HG03565 (cell line): ENCODE results near the gene SCYGR6.
"Not testable (repeated sequence)": the region's sequence is repeated elsewhere in the genome, so short reads cannot be mapped to it uniquely, and the experiment has no call there.

ENCODE experiments used
- ATAC-seq: cut with Tn5 transposase; IDR thresholded peaks from one replicate; pipeline ENCODE4 v1.9.1; 2021; ENCODE audit warnings: mild to moderate bottlenecking, moderate library complexity; ENCODE audit not compliant: unreplicated experiment

Gene SCYGR6

GRCh38 chr2:227724394-227725039 is at the start of gene SCYGR6:
Gene SCYGR6 (minus strand): TSS chr2:227724757. CDS start chr2:227724757, 0 bp downstream.
- ATAC-seq, result no peak

GRCh38 chr2:227774011-227774624 is 49.6 kb upstream of the SCYGR6 start:
- no peak for ATAC-seq

- no peak for ATAC-seq
These were observed 48.4 kb upstream of the SCYGR6 start for GRCh38 chr2:227772932-227773331.

GRCh38 chr2:227772197-227772661 is 47.7 kb upstream of the SCYGR6 start:
- no peak for ATAC-seq

- no peak for ATAC-seq
These were observed 43.3 kb upstream of the SCYGR6 start for GRCh38 chr2:227767830-227768229.

GRCh38 chr2:227766373-227766883 is 41.9 kb upstream of the SCYGR6 start:
- peak; percentile 94 for ATAC-seq

- peak; percentile 17 for ATAC-seq
These were observed 41.3 kb upstream of the SCYGR6 start for GRCh38 chr2:227765788-227766372.

- no peak for ATAC-seq
These were observed 37.4 kb upstream of the SCYGR6 start for GRCh38 chr2:227761740-227762476.

- no peak for ATAC-seq
These were observed 35.0 kb upstream of the SCYGR6 start for GRCh38 chr2:227759411-227760118.

GRCh38 chr2:227756261-227756660 is 31.7 kb upstream of the SCYGR6 start:
- ATAC-seq, result not testable (repeated sequence)

GRCh38 chr2:227748079-227748478 is 23.5 kb upstream of the SCYGR6 start:
- no peak for ATAC-seq

- ATAC-seq, result no peak
These were observed 21.0 kb upstream of the SCYGR6 start, which contains the start of gene SCYGR8 for GRCh38 chr2:227745594-227745993. Gene SCYGR8 (plus strand): TSS chr2:227745894. CDS start chr2:227745894, 0 bp downstream.

GRCh38 chr2:227740705-227741104 is 16.1 kb upstream of the SCYGR6 start:
- not testable (repeated sequence) for ATAC-seq

- ATAC-seq, result no peak
These were observed 14.8 kb upstream of the SCYGR6 start for GRCh38 chr2:227739351-227739750.

- ATAC-seq, result no peak
These were observed 3.5 kb upstream of the SCYGR6 start, which contains the start of gene SCYGR7 for GRCh38 chr2:227728035-227728434. Gene SCYGR7 (plus strand): TSS chr2:227728335. CDS start chr2:227728335, 0 bp downstream.

- not testable (repeated sequence) for ATAC-seq
These were observed 1.7 kb downstream of the SCYGR6 start for GRCh38 chr2:227722821-227723220.

- ATAC-seq, result no peak
These were observed 3.9 kb downstream of the SCYGR6 start for GRCh38 chr2:227720680-227721079.

- no peak for ATAC-seq
These were observed 4.9 kb downstream of the SCYGR6 start for GRCh38 chr2:227719641-227720040.

- ATAC-seq, result no peak
These were observed 6.6 kb downstream of the SCYGR6 start, which contains the start of gene SLC19A3 for GRCh38 chr2:227717687-227718567. Gene SLC19A3 (minus strand): TSS chr2:227718028. CDS start chr2:227702318, 15,710 bp downstream.
